Fibroblast of lung (primary cell): ENCODE data around the gene TEX2.

Source experiments
- CTCF ChIP-seq, 2 donors: IDR thresholded peaks in 1 of 2; conservative IDR thresholded peaks in 1 of 2; 1 replicate in 1 of 2; 2 replicates in 1 of 2; pipeline ENCODE4 v1.5.1; 2011 to 2012; ENCODE audit warnings: low read length in 2 of 2, control low read depth in 1 of 2, inconsistent platforms in 1 of 2, low read depth in 1 of 2, mild to moderate bottlenecking in 1 of 2
- EZH2 ChIP-seq: IDR thresholded peaks from 2 replicates; pipeline ENCODE4 v1.5.1; 2012; ENCODE audit warnings: low read length, control low read depth, mild to moderate bottlenecking; ENCODE audit errors: missing control alignments

GRCh38 chr17:64158406-64158805 lies 104.7 kb downstream of the TEX2 start:
- TF ChIP-seq CTCF (conservative IDR thresholded peaks at IDR 0.05 in 1 of 2, IDR thresholded peaks at IDR 0.05 in 1 of 2; ENCODE audit: low read depth in 1 of 2, low read length in 2 of 2) (no peak), EZH2 (no peak)
